ENCODE measurements around the gene ZNF174.

ZNF174 gene

GRCh38 chr16:3439637-3440036, 38.6 kb downstream of the ZNF174 start:
- no peak overlapping the region for H3K4me3 ChIP-seq
- H3K27ac ChIP-seq: no peak overlapping the region

- H3K27ac ChIP-seq: peak within 1 kb of the TSS; percentile 19 to 86 (median 73)
- peak within 1 kb of the TSS; percentile 48 to 60 (median 56) for H3K4me3 ChIP-seq
These were observed 42.4 kb downstream of the ZNF174 start, which contains the start of the genes NAA60 and ZNF597 for GRCh38 chr16:3443108-3444031. Gene NAA60 (plus strand): TSS chr16:3443680. CDS start chr16:3476228, 32,548 bp downstream. Gene ZNF597 (minus strand): TSS chr16:3443504. CDS start chr16:3443153, 351 bp downstream.

- H3K4me3 ChIP-seq: peak overlapping the region; percentile 48 to 60 (median 56)
- peak overlapping the region in 19 of 21 experiments; percentile 36 to 86 (median 74) for H3K27ac ChIP-seq
These were observed 43.0 kb downstream of the ZNF174 start for GRCh38 chr16:3444032-3444388.

- Histone ChIP-seq H3K4me3 (no peak overlapping the region), H3K27ac (no peak overlapping the region)
These were observed 53.1 kb downstream of the ZNF174 start for GRCh38 chr16:3454093-3454492.

GRCh38 chr16:3454631-3455147, 53.7 kb downstream of the ZNF174 start:
- Histone ChIP-seq H3K27ac (no peak overlapping the region), H3K4me3 (no peak overlapping the region)

GRCh38 chr16:3457434-3458252, 56.6 kb downstream of the ZNF174 start:
- peak overlapping the region; percentile 77 to 99 (median 96) for H3K27ac ChIP-seq
- peak overlapping the region; percentile 49 to 89 (median 74) for H3K4me3 ChIP-seq

- H3K27ac ChIP-seq: peak overlapping the region; percentile 77 to 99 (median 96)
- peak overlapping the region; percentile 49 to 89 (median 74) for H3K4me3 ChIP-seq
These were observed 57.4 kb downstream of the ZNF174 start for GRCh38 chr16:3458278-3458851.

GRCh38 chr16:3458852-3459361, 57.9 kb downstream of the ZNF174 start:
- H3K27ac ChIP-seq: peak overlapping the region in 20 of 21 experiments; percentile 77 to 99 (median 96)
- H3K4me3 ChIP-seq: peak overlapping the region; percentile 49 to 89 (median 74)

All from skin epidermis (tissue), 12 donors.